AG04449 (cell line): ENCODE data around the gene RAD51B.

Source experiments
- CTCF ChIA-PET: fragments of 350-600 bp; formaldehyde crosslinking; extraction: SDS; loops from one replicate; lab custom pipeline; 2021; ENCODE audit warnings: antibody characterized with exemption; lab: Yijun Ruan, JAX
- POLR2A ChIA-PET: fragments of 400-600, 350-600 bp; formaldehyde crosslinking; extraction: SDS; loops from one replicate; lab custom pipeline; 2020; ENCODE audit warnings: antibody characterized with exemption, inconsistent platforms; lab: Yijun Ruan, JAX
- DNase-seq: peaks from one replicate; pipeline ENCODE4 v3.0.0-alpha.2; 2010; ENCODE audit warnings: low read depth, low spot score
- H3K4me3 ChIP-seq: 2 replicates; pipeline ENCODE4 v1.5.1; 2011; ENCODE audit warnings: low read depth, mild to moderate bottlenecking, control low read depth, low read length
- TF ChIP-seq, protein P1 (sequence below): IDR thresholded peaks from one replicate; pipeline ENCODE4 v1.5.1; 2011; ENCODE audit warnings: mild to moderate bottlenecking, moderate library complexity, low read length, control low read depth, inconsistent platforms; ENCODE audit not compliant: insufficient read depth; ENCODE audit errors: missing control alignments

The RAD51B gene

DNA sequence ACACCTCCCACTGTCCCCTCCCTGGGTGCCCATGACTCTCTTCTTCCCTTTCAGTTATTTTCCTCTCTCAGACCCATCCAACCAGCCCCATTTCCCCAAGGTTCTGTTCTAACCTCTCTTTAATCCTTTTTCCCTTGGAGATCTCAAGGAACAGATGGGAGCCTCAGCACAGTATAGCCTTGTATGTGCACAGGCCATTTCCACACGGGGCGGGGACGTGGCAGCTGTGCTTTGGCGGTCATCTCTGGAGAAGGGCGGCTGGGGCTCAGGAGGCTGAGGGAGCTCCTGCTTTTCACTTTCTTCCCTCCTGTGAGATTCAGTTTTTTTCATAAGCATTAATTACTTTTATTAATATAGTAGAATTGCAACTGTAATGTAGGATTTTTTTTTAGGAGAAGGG, 761.1 kb downstream of the RAD51B start:
- POLR2A ChIA-PET, result interaction anchor here (0.5 to 1.1 kb wide), 2 partner anchors 33 to 640 kb away, joined by 3 read pairs; no protein-coding TSS in a partner anchor
- DNase-seq, result no peak
- no peak overlapping the region for H3K4me3 ChIP-seq
- TF ChIP-seq, protein P1, sequence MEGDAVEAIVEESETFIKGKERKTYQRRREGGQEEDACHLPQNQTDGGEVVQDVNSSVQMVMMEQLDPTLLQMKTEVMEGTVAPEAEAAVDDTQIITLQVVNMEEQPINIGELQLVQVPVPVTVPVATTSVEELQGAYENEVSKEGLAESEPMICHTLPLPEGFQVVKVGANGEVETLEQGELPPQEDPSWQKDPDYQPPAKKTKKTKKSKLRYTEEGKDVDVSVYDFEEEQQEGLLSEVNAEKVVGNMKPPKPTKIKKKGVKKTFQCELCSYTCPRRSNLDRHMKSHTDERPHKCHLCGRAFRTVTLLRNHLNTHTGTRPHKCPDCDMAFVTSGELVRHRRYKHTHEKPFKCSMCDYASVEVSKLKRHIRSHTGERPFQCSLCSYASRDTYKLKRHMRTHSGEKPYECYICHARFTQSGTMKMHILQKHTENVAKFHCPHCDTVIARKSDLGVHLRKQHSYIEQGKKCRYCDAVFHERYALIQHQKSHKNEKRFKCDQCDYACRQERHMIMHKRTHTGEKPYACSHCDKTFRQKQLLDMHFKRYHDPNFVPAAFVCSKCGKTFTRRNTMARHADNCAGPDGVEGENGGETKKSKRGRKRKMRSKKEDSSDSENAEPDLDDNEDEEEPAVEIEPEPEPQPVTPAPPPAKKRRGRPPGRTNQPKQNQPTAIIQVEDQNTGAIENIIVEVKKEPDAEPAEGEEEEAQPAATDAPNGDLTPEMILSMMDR, result no peak
- CTCF ChIA-PET, result interaction anchor here (1.4 kb wide), 1 partner anchor 13 kb away, joined by 3 read pairs; no protein-coding TSS in a partner anchor

DNA sequence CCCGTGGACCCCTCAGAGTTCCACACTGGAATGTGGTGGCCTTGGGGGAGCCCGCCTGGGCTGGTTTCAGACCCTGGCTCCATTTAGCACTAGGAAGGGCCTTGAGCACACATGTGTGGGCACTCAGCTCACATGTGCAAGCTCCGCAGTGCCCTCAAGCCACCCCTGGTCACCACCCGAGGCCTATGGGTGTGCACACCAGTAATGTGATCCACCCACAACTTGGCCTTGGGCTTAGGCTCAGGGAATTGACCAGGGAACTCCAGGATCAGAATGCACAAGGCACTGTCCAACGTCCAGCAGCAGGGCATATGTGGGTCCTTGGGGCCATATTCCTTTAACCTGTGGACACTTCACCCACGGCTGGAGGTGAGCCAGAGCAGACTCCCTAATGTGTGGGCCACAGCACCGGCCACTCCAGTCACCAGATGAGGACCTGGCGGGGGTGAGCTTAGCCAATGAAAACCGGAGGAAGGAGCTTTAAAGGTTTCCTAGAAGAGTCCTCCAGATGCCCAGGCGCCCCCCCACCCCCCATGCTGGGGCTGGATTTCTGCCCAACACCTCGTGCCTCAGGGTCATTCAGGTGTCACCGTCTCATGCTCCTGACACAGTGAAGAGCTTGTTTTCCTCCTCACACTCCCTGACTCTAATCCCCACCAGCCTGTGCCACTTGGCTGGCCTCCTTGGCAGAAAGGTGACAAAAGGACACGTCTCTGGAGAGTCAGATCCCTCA, 764.1 kb downstream of the RAD51B start:
- ChIA-PET POLR2A (interaction anchor here (1.3 kb wide), 1 partner anchor 208 kb away, joined by 3 read pairs; no protein-coding TSS in a partner anchor), CTCF (interaction anchor here (0.9 kb wide), 1 partner anchor 233 kb away, joined by 4 read pairs; no protein-coding TSS in a partner anchor)
- TF ChIP-seq, protein P1, result no peak
- H3K4me3 ChIP-seq, result no peak overlapping the region
- no peak for DNase-seq

DNA sequence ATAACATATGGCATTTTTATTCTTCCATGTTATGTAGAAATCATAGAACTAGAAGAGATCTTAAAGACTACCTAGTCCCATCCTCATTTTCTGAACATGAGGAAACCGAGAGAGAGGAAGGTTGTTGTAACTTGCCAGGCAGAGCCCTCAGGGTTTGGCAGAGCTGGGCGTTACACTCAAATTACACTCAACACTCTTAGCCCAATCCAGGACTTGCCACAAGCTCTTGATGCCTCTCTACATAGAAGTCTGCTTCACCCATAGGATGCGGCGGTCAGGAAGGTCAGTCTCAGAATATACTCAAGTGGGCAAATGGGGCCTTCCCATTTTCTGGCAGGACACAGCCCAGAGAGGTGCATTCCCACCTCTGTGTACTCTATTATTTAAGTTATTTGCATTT, 765.2 kb downstream of the RAD51B start:
- no peak for DNase-seq
- CTCF ChIA-PET, result no interaction called here

DNA sequence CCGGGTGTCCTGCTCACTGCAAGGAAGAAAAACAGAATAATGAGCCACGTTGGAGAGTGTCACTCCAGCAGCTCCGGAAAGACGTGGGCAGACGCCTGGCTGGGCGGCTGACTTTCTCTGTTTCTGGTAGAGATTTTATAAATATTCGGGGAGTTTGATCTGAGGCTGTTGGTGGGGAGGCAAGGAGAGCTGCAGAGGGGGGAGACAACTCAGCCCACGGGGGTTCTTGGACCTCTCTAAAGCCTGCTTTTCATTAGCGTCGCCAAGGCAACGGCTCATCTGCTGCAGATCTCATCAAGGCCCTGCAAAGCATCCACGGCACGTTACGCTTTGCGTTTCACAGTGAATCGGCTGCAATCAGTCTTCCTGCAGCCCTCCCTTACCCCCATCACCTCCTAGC, 766.1 kb downstream of the RAD51B start:
- DNase-seq, result no peak
- POLR2A ChIA-PET, result interaction anchor here (1.0 kb wide), 1 partner anchor 8 kb away, joined by 4 read pairs; no protein-coding TSS in a partner anchor
- CTCF ChIA-PET, result no interaction called here
- H3K4me3 ChIP-seq, result no peak overlapping the region
- TF ChIP-seq, protein P1, result no peak

More for the DNA sequence above, 765.2 kb downstream of the RAD51B start:
- TF ChIP-seq, protein P1, result no peak
- POLR2A ChIA-PET, result interaction anchor here (1.3 kb wide), 1 partner anchor 207 kb away, joined by 3 read pairs; no protein-coding TSS in a partner anchor
- H3K4me3 ChIP-seq, result no peak overlapping the region

DNA sequence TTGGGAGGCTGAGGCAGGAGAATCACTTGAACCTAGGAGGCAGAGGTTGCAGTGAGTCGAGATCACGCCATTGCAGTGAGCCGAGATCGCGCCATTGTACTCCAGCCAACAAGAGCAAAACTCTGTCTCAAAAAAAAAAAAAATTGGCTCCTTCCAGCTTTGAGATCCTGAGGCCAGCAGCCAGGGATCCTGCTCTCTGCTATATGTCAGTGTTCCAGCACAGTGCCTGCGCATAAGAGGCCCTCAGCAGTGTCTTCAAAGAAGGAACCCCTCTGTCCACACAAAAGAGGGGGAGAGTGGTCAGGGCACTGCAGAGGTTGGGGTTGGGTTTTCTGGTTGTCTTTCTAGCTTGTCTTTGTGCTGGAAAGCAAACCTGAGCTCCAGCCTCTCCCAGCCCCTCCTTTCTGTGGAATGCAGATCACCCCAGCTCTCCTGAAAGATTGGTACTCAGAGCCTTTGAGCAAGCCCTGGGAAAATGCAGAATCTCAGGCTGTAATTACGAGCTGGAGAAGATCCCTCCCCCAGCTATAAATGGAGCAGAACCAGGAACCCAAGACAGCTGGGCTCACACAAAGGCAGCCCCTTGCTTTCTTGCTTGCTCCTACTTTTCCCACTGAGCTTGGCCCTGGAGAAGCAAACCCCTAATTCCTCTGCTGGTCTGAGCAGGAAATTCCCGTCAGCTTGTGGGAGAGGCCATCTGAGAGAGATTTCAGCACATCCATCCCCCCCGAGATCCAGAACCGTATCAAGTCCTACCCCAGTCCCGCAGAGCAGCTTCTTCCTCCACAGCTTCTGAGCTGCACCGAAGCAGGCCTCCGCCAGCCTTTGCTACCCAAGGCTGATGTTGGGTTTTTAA, 767.5 kb downstream of the RAD51B start:
- TF ChIP-seq, protein P1, result no peak
- no peak for DNase-seq
- POLR2A ChIA-PET, result interaction anchor here (1.0 to 1.3 kb wide), 3 partner anchors 17 to 206 kb away, joined by 3 to 5 read pairs (median 3); partner anchors contain the start of gene ZFP36L1
- no peak overlapping the region for H3K4me3 ChIP-seq
- CTCF ChIA-PET, result interaction anchor here (1.0 to 1.1 kb wide), 2 partner anchors 38 to 230 kb away, joined by 3 read pairs; no protein-coding TSS in a partner anchor
